K562 (cell line): ENCODE results near the gene GAMT. TPM values are rescaled to one million over a fixed set of nuclear protein-coding genes. Genes with fewer than 3 reads are reported as not detected.

ENCODE experiments used
- CCNT2 ChIP-seq: IDR thresholded peaks from 2 replicates; pipeline ENCODE4 v1.6.1; 2011; ENCODE audit warnings: borderline replicate concordance, low read depth, mild to moderate bottlenecking, moderate library complexity, mixed read lengths, low read length; ENCODE audit not compliant: insufficient read length; ENCODE audit errors: extremely low read depth
- CHCHD3 ChIP-seq: fragments of 250-450 bp; sonication (Bioruptor Pico); IDR thresholded peaks from 2 replicates; pipeline ENCODE4 v2.1.2; 2022; ENCODE audit warnings: mild to moderate bottlenecking
- FOS ChIP-seq: IDR thresholded peaks from 3 replicates; pipeline ENCODE4 v1.6.1; 2011; ENCODE audit not compliant: insufficient read length; ENCODE audit errors: extremely low read depth
- HDAC1 ChIP-seq, 2 experiments: fragments of 450-650 bp; IDR thresholded peaks; 2 replicates each; pipeline ENCODE4 v1.6.1; 2016 to 2017; ENCODE audit warnings: inconsistent platforms in 1 of 2, mild to moderate bottlenecking in 1 of 2, moderate library complexity in 1 of 2
- KLF1 ChIP-seq: fragments of 450-650 bp; IDR thresholded peaks from 2 replicates; pipeline ENCODE4 v1.6.1; 2016; ENCODE audit warnings: missing genetic modification characterization, missing compliant biosample characterization
- NR2C2 ChIP-seq, 2 experiments: fragments of 200-800 bp in 1 of 2; sonication (Bioruptor generic) in 1 of 2; sonication (generic) in 1 of 2; formaldehyde crosslinking in 1 of 2; IDR thresholded peaks; 2 replicates each; pipeline versions ENCODE4 v1.6.1 to v1.8.0; 2016 to 2022; ENCODE audit warnings: mild to moderate bottlenecking in 1 of 2, missing compliant biosample characterization in 1 of 2, missing genetic modification characterization in 1 of 2, missing genetic modification reagents in 1 of 2
- PBX2 ChIP-seq, 2 experiments: IDR thresholded peaks in 1 of 2; conservative IDR thresholded peaks in 1 of 2; 2 replicates each; pipeline ENCODE4 v1.6.1; 2016; ENCODE audit warnings: low read depth in 2 of 2, mild to moderate bottlenecking in 1 of 2, missing compliant biosample characterization in 1 of 2, missing genetic modification characterization in 1 of 2, moderate library complexity in 1 of 2
- PCBP1 ChIP-seq: fragments of 200-400 bp; formaldehyde crosslinking; IDR thresholded peaks from 2 replicates; pipeline ENCODE4 v1.6.1; 2018; ENCODE audit warnings: mild to moderate bottlenecking, low read depth, low read length; ENCODE audit not compliant: poor library complexity, severe bottlenecking
- RCOR1 ChIP-seq, 2 experiments: IDR thresholded peaks; 2 replicates each; pipeline ENCODE4 v1.6.1; 2012; ENCODE audit warnings: low read depth in 2 of 2, low read length in 2 of 2, borderline replicate concordance in 1 of 2, improper control_type of control experiment in 1 of 2
- ZNF175 ChIP-seq: fragments of 200-800 bp; sonication (Bioruptor generic); IDR thresholded peaks from 2 replicates; pipeline ENCODE4 v1.6.1; 2016; ENCODE audit warnings: low read depth, mild to moderate bottlenecking, missing genetic modification characterization, missing compliant biosample characterization
- ZNF263 ChIP-seq: sonication (generic); formaldehyde crosslinking; IDR thresholded peaks from 2 replicates; pipeline ENCODE4 v1.8.0; 2022; ENCODE audit warnings: mild to moderate bottlenecking, missing genetic modification reagents, borderline replicate concordance
- ZNF408 ChIP-seq: fragments of 250-450 bp; sonication (Bioruptor Pico); IDR thresholded peaks from 2 replicates; pipeline ENCODE4 v1.4.0; 2020; ENCODE audit warnings: low read depth, mild to moderate bottlenecking, moderate library complexity
- ZNF740 ChIP-seq, 3 experiments: fragments of 200-800 bp in 1 of 3; sonication (Bioruptor generic) in 1 of 3; sonication (generic) in 1 of 3; formaldehyde crosslinking in 1 of 3; IDR thresholded peaks; 2 replicates each; pipeline versions ENCODE4 v1.6.1 to v1.8.0; 2016 to 2022; ENCODE audit warnings: mild to moderate bottlenecking in 2 of 3, missing compliant biosample characterization in 2 of 3, missing genetic modification characterization in 2 of 3, missing genetic modification reagents in 1 of 3
- polyA plus RNA-seq, 8 experiments: library from polyadenylated mRNA; depleted of rRNA in 4 of 8; stranded (reverse) in 5 of 8; unstranded in 3 of 8; fragments of >200 nt; fragmentation: Nextera tagmentation in 2 of 8; fragmentation: Illumina TruSeq in 1 of 8; extraction: Ambion mirVana in 2 of 8; extraction: Trizol in 1 of 8; gene quantifications; 2 replicates each; pipeline versions ENCODE4 v1.2.1 to v1.2.3, GENCODE V29; 2011 to 2014; ENCODE audit warnings: inconsistent platforms in 1 of 8, missing spikeins in 1 of 8
- total RNA-seq, 7 experiments: library from RNA; depleted of rRNA in 6 of 7; stranded (reverse); fragments of >200 nt in 6 of 7; fragmentation: Illumina TruSeq in 2 of 7; extraction: Trizol in 2 of 7; gene quantifications; 2 replicates each; pipeline versions ENCODE4 v1.2.1 to v1.2.3, GENCODE V29; 2011 to 2021; ENCODE audit warnings: low replicate concordance in 1 of 7
- TF ChIP-seq, protein P1 (sequence below): fragments of 250-450 bp; sonication (Bioruptor Pico); IDR thresholded peaks from 2 replicates; pipeline ENCODE4 v1.4.0; 2020

GAMT gene
- total and polyA plus RNA-seq, 9 of the 15 experiments (the other 6 are each of a cell fraction or from before 2014, with no cell fraction given) = 1.3 to 35.3 (median 27.2) TPM

DNA sequence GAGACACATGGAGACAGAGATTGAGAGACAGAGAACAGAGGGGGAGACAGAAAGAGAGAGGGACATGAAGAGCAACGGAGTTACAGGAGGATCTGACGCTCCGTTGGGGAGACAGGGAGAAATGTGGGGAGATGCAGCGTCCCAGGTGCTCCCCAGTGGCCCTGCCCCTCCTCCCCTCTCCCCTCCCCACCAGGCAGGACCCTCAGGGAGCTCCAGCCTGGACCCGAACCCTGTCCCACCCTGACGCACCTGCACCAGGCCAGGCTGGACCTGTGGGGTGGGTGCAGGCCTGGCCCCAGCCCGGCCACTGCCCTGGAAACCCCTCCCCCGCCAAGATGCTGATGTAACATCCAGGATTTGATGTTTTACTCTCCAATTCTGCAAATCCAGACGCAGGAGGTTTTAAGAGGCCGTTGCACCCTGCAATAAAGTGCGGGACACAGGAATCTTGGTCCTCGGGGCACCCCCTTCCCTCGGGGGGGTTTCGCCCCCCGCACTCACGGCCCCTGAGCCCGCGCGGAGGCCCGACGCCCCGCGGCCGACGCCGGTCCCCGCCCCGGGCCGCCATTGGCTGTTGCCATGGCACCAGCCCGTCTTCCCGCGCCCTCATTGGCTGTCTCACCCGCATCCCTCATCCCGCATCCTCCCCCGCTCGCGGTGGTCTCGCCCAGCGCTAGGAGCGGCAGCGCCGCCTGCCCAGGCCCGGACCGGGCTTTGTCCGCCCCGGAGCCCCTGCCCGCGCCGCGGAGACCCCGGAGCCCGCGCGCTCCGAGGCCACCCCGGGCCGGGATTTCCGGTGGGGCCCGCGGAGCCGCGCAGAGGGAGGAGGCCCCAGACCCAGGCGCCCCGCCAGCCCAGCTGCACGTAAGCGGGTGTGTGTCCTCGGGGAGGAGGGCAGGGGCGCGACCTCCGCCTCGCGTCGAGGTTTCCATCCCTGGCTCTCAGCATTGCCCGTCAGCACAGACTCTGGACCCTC is 48.4 kb upstream of the GAMT start, which contains the start of gene APC2 (continued):
- TF ChIP-seq, protein P1, sequence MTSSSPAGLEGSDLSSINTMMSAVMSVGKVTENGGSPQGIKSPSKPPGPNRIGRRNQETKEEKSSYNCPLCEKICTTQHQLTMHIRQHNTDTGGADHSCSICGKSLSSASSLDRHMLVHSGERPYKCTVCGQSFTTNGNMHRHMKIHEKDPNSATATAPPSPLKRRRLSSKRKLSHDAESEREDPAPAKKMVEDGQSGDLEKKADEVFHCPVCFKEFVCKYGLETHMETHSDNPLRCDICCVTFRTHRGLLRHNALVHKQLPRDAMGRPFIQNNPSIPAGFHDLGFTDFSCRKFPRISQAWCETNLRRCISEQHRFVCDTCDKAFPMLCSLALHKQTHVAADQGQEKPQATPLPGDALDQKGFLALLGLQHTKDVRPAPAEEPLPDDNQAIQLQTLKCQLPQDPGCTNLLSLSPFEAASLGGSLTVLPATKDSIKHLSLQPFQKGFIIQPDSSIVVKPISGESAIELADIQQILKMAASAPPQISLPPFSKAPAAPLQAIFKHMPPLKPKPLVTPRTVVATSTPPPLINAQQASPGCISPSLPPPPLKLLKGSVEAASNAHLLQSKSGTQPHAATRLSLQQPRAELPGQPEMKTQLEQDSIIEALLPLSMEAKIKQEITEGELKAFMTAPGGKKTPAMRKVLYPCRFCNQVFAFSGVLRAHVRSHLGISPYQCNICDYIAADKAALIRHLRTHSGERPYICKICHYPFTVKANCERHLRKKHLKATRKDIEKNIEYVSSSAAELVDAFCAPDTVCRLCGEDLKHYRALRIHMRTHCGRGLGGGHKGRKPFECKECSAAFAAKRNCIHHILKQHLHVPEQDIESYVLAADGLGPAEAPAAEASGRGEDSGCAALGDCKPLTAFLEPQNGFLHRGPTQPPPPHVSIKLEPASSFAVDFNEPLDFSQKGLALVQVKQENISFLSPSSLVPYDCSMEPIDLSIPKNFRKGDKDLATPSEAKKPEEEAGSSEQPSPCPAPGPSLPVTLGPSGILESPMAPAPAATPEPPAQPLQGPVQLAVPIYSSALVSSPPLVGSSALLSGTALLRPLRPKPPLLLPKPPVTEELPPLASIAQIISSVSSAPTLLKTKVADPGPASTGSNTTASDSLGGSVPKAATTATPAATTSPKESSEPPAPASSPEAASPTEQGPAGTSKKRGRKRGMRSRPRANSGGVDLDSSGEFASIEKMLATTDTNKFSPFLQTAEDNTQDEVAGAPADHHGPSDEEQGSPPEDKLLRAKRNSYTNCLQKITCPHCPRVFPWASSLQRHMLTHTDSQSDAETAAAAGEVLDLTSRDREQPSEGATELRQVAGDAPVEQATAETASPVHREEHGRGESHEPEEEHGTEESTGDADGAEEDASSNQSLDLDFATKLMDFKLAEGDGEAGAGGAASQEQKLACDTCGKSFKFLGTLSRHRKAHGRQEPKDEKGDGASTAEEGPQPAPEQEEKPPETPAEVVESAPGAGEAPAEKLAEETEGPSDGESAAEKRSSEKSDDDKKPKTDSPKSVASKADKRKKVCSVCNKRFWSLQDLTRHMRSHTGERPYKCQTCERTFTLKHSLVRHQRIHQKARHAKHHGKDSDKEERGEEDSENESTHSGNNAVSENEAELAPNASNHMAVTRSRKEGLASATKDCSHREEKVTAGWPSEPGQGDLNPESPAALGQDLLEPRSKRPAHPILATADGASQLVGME (CRISPR knock-in tag) = peak; percentile 98
- no peak for TF ChIP-seq CCNT2
- peak; percentile 69 for TF ChIP-seq FOS
- TF ChIP-seq PCBP1 = peak; percentile 61
- TF ChIP-seq CHCHD3 (CRISPR knock-in tag) = no peak
- no peak for TF ChIP-seq NR2C2 (CRISPR knock-in tag; IDR thresholded peaks at IDR 0.05)
- no peak for TF ChIP-seq NR2C2 (tag; IDR thresholded peaks at IDR 0.05)
- TF ChIP-seq ZNF740 (CRISPR knock-in tag; IDR thresholded peaks at IDR 0.05) = 0 out of 2 replicates have a peak, but pooled peaks have one; percentile 31
- no peak for TF ChIP-seq ZNF740 (tag; IDR thresholded peaks at IDR 0.05)
- peak; percentile 51 to 99; a peak in 3 of 4 replicates for TF ChIP-seq RCOR1 (IDR thresholded peaks at IDR 0.05; ENCODE audit: borderline replicate concordance in 1 of 2, low read depth in 2 of 2, low read length in 2 of 2)
- no peak for TF ChIP-seq ZNF175 (CRISPR knock-in tag)
- peak; percentile 86 for TF ChIP-seq ZNF263 (CRISPR knock-in tag)
- TF ChIP-seq KLF1 (tag) = no peak
- no peak for TF ChIP-seq PBX2 (CRISPR knock-in tag; IDR thresholded peaks at IDR 0.05; ENCODE audit: low read depth)
- TF ChIP-seq PBX2 (tag; conservative IDR thresholded peaks at IDR 0.05; ENCODE audit: low read depth) = no peak
- no peak for TF ChIP-seq ZNF408
- peak in 1 of 2 experiments; percentile 24; a peak in 1 of 4 replicates for TF ChIP-seq HDAC1 (IDR thresholded peaks at IDR 0.05)
